HG03159 (cell line): ENCODE results near the gene METAP2.
A peak's percentile ranks its signal among the peaks of the same experiment; 100 is the strongest.
"Not testable (repeated sequence)": the region's sequence is repeated elsewhere in the genome, so short reads cannot be mapped to it uniquely, and the experiment has no call there.

Experiments used
- ATAC-seq: cut with Tn5 transposase; IDR thresholded peaks from one replicate; pipeline ENCODE4 v1.9.1; 2021; ENCODE audit warnings: mild to moderate bottlenecking, moderate library complexity; ENCODE audit not compliant: unreplicated experiment

METAP2 gene

DNA sequence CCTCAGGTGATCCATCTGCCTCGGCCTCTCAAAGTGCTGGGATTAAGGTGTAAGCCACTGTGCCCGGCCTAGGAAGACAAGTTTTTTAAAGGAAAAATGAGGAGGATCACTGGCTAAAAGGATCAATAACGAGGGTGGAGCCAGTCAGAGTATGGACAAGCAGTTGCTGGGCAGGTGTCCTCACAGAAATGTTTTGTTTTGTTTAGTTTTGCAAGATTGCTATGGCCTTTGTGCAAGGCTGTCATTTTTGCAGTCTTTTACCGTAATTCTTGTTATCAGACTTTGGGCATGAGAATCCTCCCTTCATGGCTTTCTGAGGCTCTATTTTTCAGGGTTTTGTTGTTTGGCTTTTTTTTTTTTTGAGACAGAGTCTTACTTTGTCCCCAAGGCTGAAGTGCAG, 11.9 kb upstream of the METAP2 start:
- no peak for ATAC-seq

DNA sequence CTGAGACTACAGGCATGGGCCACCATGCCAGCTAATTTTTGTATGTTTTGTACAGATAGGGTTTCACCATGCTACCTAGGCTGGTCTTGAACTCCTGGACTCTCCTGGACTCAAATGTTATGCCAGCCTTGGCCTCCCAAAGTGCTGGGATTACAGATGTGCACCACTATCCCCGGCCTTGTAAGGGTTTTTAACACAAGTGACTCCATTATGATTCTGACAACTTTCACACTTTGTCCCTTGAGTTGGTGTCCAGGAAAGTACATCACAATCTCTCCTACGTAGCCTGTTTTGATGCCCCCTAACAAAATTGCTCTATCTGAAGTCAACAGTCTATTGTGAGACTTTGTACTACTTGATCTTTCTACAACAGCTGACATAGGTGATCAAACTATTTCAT, 11.4 kb upstream of the METAP2 start:
- no peak for ATAC-seq

DNA sequence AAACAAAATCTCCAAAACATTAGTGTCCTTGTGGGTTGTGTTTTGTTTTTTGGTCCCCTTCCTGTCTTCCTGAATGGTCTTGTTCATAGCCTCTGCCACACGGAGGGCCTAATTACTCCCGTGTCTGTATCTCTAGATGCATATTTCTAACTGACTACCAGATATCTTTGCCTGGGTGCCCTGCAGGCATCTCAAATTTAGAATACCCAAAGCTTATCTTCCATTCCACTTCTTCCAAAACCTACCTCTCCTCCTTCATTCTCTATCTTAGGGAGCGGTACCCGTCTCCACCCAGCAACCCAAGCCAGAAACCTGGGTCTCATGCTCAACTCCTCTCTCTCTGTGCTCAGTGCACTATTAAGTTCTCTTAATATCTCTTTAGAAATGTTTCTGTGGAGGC, 10.9 kb upstream of the METAP2 start:
- ATAC-seq = no peak

DNA sequence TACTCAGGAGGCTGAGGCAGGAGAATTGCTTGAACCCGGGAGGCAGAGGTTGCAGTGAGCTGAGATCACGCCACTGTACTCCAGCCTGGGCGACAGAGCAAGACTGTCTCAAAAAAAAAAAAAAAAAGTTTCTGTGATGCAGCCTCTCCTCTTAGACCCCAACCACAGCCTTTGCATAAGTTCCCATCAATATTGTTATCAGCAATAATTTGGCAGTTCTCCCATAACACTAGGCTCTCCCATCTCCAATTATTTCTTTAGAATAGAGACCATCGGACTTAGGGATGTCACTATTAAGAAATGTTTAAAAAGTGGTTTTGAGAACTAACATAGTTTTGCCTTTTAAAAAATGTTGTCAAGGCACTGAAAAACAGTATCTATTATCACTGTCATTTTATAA, 10.2 kb upstream of the METAP2 start:
- not testable (repeated sequence) for ATAC-seq

- ATAC-seq = no peak
These were observed 8.7 kb upstream of the METAP2 start for GRCh38 chr12:95465275-95465674.

DNA sequence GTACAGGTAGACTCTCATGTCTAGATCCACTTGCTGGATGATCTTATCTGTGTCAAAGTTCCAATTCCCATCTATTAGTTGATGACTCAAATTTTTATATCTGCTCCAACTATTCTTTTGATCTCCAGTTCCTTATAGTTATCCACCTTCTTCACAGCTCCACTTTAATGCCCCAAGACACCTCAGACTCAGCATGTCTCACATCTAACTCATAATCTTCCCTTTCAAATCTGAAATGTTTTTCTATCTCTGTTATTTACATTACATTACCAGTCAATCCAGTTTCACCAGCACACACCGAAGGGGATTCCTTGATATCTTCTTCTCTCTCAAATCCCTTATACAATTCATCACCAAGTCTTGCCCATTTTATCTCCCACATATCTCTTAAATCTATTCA, 3.7 kb upstream of the METAP2 start:
- ATAC-seq = no peak

DNA sequence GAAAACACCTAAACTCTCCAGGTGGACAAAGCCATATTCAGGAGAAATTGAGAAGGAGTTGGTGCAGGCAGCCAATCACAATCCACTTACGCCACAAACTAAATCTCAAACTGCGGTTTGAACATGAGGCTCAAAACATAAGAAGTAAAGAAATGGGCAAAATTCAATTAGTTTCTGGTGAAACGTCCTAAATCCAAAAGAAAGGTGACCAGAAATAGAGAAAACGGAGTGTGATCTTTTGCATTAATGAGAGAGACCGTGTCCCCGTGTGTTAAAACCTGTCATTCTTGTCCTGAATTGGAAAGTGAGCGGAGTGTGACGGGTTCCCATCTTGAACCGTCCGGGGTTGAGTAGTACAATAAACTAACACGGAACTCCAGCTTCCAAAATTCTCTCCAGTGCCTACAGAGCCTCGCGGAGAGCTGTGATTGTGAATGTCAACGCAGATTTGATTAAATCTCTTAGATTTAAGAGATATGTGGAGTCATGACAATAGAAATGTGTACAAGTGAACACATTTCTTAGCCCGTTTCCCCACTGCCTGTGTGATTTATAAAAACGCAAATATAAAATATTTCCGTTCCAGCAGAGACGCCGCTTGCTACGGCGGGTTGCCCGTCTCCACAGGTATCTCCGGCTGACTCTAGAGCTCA, 595 bp upstream of the METAP2 start:
- peak; percentile 27 for ATAC-seq

- ATAC-seq = no peak
These were observed 657 bp downstream of the METAP2 start for GRCh38 chr12:95474660-95474958.

DNA sequence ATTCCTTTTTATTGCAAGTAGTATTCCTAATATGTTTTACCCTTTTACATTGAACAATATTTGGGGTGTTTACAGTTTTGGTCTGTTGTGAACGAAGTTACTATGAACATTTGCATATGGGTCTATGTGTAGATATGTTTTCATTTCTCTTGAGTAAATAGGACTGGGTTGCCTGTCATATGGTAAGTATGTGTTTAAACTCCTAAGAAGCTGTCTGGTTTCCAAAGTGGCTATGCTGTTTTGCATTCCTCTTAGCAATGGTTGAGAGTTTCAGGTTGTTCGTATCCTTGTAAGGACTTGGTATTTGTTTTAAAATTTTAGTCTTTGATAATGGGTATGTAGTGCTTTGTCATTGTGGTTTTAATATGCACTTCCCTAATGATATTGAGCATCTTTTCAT, 6.3 kb downstream of the METAP2 start:
- ATAC-seq = no peak

- ATAC-seq = no peak
These were observed 7.1 kb downstream of the METAP2 start for GRCh38 chr12:95481072-95481471.

GRCh38 chr12:95481888-95482287, 7.9 kb downstream of the METAP2 start:
- no peak for ATAC-seq

- not testable (repeated sequence) for ATAC-seq
These were observed 8.6 kb downstream of the METAP2 start for GRCh38 chr12:95482564-95482963.

- no peak for ATAC-seq
These were observed 10.6 kb downstream of the METAP2 start for GRCh38 chr12:95484524-95484923.

DNA sequence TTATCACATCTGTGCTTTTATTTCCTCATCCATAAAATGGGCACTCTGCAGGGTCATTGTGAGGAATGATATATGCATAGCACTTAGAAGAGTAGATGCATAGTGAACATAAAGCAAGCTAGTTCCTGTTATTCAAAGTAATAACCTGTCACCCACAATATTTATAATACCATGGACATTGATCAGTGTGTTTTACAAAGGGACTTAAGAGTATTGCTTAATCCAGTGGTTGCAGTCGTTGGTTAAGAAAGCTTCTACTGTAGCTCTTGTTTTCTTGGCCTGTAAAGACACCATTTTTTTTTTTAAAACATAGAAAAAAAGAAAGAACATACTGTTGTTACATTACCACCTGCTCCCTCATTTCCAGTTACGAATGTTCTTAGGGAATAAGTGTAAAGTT, 13.1 kb downstream of the METAP2 start:
- no peak for ATAC-seq

DNA sequence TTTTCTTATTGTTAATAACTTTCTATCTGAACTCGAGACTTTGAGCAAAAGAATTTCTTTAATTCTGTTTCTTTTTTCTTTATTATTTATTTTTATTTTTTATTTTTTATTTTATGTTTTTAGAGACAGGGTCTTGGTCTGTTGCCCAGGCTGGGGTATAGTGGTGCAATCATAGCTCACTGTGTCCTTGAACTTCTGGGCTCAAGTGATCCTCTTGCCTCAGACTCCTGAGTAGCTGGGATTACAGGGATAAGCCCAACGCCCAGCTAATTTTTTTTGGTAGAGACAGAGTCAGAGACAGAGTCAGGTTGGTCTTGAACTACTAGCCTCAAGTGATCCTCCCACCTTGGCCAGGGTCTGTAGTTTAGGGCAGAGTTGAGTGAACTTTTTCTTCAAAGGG, 18.5 kb downstream of the METAP2 start:
- ATAC-seq = no peak

GRCh38 chr12:95494888-95495287, 20.9 kb downstream of the METAP2 start:
- no peak for ATAC-seq

GRCh38 chr12:95495433-95495832, 21.5 kb downstream of the METAP2 start:
- no peak for ATAC-seq

- ATAC-seq = no peak
These were observed 23.1 kb downstream of the METAP2 start for GRCh38 chr12:95497031-95497430.

- no peak for ATAC-seq
These were observed 25.0 kb downstream of the METAP2 start for GRCh38 chr12:95498968-95499367.

GRCh38 chr12:95499772-95500171, 25.8 kb downstream of the METAP2 start:
- ATAC-seq = no peak

GRCh38 chr12:95504140-95504539, 30.2 kb downstream of the METAP2 start:
- no peak for ATAC-seq

DNA sequence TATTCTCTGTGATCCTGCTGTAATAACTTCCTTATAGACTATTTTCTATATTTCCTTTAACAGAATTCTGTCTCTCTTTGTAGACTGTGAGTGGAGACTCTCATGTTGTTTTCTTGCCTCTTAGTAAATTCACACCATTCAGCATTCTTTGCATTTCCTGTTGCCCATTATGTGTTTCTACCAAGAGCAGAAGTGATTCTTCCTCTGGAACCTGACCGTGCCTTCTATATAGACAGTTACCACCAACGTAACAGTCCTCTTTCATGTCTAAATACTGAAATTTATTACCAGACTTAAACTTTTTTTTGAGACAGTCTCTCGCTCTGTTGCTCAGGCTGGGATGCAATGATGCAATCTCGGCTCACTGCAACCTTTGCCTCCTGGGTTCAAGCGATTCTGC, 31.1 kb downstream of the METAP2 start:
- no peak for ATAC-seq

DNA sequence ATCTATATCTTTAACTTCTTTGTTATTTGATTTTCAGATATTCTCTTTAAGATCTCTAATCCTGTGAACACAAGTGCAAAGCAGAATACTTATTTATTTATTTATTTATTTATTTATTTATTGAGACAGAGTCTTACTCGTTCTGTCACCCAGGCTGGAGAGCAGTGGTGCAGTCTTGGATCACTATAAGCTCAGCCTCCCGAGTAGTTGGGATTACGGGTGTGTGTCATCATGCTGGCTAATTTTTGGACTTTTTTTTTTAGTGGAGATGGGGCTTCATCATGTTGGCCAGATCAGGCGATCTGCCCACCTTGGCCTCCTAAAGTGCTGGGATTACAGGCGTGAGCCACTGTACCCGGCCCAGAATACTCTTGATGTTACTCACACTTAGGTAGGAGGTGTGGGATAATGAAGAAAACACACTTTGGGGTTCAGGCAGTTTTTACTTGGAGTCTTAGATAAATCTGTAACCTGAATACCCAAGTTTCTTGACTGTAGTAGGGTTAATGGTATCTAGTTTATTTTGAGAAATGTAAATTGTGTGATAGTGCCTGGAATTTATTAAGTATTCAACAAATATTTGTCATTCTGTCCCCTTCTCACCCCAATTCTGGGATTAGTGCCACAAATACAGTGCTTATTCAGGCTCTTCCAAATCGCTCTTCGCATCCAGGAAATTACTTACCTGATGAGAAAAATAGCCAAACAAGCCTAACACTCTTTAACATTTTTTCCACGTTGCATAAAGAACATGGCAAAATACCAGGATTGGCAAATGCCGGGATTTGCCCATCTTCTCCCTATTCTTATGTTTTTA, 33.0 kb downstream of the METAP2 start:
- no peak for ATAC-seq
